OCI-LY3 (cell line): Measurements from ENCODE around the gene GIMAP8.

Experiments
- EZH2phosphoT487 ChIP-seq: fragments of 200-600 bp; shearing (Covaris generic); IDR thresholded peaks from 2 replicates; pipeline ENCODE4 v1.6.1; 2018; ENCODE audit warnings: antibody characterized with exemption, mixed run types, low read depth
- TF ChIP-seq, protein P1 (sequence below): fragments of 200-600, 300-600 bp; sonication (generic); IDR thresholded peaks from 2 replicates; pipeline ENCODE4 v1.5.1; 2014; ENCODE audit warnings: antibody characterized with exemption, low read length, low read depth

DNA sequence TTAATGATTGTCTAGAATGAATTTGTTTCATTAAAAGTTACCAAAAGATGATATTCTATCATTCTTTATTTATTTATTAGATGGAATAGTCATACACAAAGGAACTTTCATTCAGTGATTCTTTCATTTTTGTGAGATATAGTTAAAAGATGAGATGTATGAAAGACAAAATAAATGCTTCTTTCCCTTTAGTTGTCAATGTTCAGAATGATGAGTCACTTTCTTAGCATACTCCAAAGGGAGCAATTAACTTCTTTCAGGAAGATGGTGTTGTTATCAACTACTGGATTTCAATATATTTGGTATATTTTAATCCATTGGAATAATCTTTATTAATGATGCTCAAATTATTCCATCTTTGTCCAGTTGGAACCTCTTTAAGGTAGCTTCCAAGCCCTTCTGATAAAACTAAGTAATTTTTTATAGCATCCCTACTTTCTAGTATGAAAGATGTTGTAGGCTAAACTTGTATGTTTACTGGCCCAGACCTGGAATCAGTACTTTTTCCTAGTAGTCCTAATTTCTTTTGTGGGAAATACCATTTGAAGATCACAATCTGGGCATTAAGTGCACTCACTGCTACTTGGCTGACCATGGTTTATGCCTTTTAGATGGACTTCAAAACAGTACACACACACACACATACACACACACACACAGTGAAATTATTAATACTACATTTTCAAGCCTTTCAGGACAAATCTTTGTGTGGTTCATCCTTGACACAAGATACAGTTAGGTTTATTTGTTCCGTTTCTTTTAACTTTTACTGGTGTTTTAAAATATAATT, 66.7 kb downstream of the GIMAP8 start:
- TF ChIP-seq, protein P1, sequence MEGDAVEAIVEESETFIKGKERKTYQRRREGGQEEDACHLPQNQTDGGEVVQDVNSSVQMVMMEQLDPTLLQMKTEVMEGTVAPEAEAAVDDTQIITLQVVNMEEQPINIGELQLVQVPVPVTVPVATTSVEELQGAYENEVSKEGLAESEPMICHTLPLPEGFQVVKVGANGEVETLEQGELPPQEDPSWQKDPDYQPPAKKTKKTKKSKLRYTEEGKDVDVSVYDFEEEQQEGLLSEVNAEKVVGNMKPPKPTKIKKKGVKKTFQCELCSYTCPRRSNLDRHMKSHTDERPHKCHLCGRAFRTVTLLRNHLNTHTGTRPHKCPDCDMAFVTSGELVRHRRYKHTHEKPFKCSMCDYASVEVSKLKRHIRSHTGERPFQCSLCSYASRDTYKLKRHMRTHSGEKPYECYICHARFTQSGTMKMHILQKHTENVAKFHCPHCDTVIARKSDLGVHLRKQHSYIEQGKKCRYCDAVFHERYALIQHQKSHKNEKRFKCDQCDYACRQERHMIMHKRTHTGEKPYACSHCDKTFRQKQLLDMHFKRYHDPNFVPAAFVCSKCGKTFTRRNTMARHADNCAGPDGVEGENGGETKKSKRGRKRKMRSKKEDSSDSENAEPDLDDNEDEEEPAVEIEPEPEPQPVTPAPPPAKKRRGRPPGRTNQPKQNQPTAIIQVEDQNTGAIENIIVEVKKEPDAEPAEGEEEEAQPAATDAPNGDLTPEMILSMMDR = no peak
- TF ChIP-seq EZH2phosphoT487 = no peak
